Skeletal muscle satellite cell (primary cell): Measurements from ENCODE around the gene TBC1D5.

ENCODE experiments used
- H3K27me3 ChIP-seq: 2 replicates; pipeline ENCODE4 v1.7.0; 2013; ENCODE audit warnings: low read length; ENCODE audit not compliant: control insufficient read depth, insufficient read depth
- H3K36me3 ChIP-seq: 2 replicates; pipeline ENCODE4 v1.7.0; 2013; ENCODE audit warnings: mild to moderate bottlenecking, control low read depth, low read length; ENCODE audit not compliant: insufficient read depth
- H3K4me1 ChIP-seq: 2 replicates; pipeline ENCODE4 v1.7.0; 2013; ENCODE audit warnings: low read length; ENCODE audit not compliant: control insufficient read depth, insufficient read depth
- H3K4me2 ChIP-seq: 2 replicates; pipeline ENCODE4 v1.7.0; 2013; ENCODE audit warnings: mild to moderate bottlenecking, low read length
- H3K4me3 ChIP-seq: 2 replicates; pipeline ENCODE4 v1.7.0; 2013; ENCODE audit warnings: low read length
- H3K9ac ChIP-seq: 2 replicates; pipeline ENCODE4 v1.7.0; 2013; ENCODE audit warnings: mild to moderate bottlenecking, low read depth, low read length, moderate library complexity
- H3K9me3 ChIP-seq: replicated peaks from 2 replicates; pipeline ENCODE4 v1.7.0; 2013; ENCODE audit warnings: mild to moderate bottlenecking, control low read depth, low read length

The TBC1D5 gene

GRCh38 chr3:17583530-17583929 lies 158.9 kb downstream of the TBC1D5 start:
- H3K4me2 ChIP-seq = no peak overlapping the region
- no peaks in the 10 kb centered on the region for H3K4me1 ChIP-seq
- no peaks in the 10 kb centered on the region for H3K36me3 ChIP-seq
- no peaks in the 10 kb centered on the region for H3K27me3 ChIP-seq
- H3K4me3 ChIP-seq = no peak overlapping the region
- no peaks in the 10 kb centered on the region for H3K9me3 ChIP-seq
- no peak overlapping the region for H3K9ac ChIP-seq

GRCh38 chr3:17581421-17582080 lies 160.9 kb downstream of the TBC1D5 start:
- Histone ChIP-seq H3K4me3 (no peak overlapping the region), H3K9ac (no peak overlapping the region), H3K4me2 (no peak overlapping the region), H3K27me3 (no peaks in the 10 kb centered on the region), H3K4me1 (peaks cover 4% of the 10 kb centered on the region), H3K9me3 (no peaks in the 10 kb centered on the region), H3K36me3 (no peaks in the 10 kb centered on the region)

GRCh38 chr3:17580901-17581300 lies 161.5 kb downstream of the TBC1D5 start:
- H3K4me1 ChIP-seq = peaks cover 4% of the 10 kb centered on the region
- H3K27me3 ChIP-seq = no peaks in the 10 kb centered on the region
- H3K36me3 ChIP-seq = no peaks in the 10 kb centered on the region
- no peaks in the 10 kb centered on the region for H3K9me3 ChIP-seq
- no peak overlapping the region for H3K9ac ChIP-seq
- no peak overlapping the region for H3K4me3 ChIP-seq
- no peak overlapping the region for H3K4me2 ChIP-seq

GRCh38 chr3:17579289-17580031 lies 163.0 kb downstream of the TBC1D5 start:
- Histone ChIP-seq H3K27me3 (no peaks in the 10 kb centered on the region), H3K4me1 (peaks cover 4% of the 10 kb centered on the region), H3K4me2 (no peak overlapping the region), H3K9ac (no peak overlapping the region), H3K36me3 (no peaks in the 10 kb centered on the region), H3K4me3 (no peak overlapping the region), H3K9me3 (no peaks in the 10 kb centered on the region)

GRCh38 chr3:17577796-17578520 lies 164.5 kb downstream of the TBC1D5 start:
- Histone ChIP-seq H3K27me3 (no peaks in the 10 kb centered on the region), H3K4me2 (no peak overlapping the region), H3K4me1 (peaks cover 4% of the 10 kb centered on the region), H3K9me3 (no peaks in the 10 kb centered on the region), H3K36me3 (no peaks in the 10 kb centered on the region), H3K4me3 (no peak overlapping the region), H3K9ac (no peak overlapping the region)

GRCh38 chr3:17573396-17573795 lies 169.0 kb downstream of the TBC1D5 start:
- no peak overlapping the region for H3K9ac ChIP-seq
- no peaks in the 10 kb centered on the region for H3K9me3 ChIP-seq
- no peak overlapping the region for H3K4me2 ChIP-seq
- H3K27me3 ChIP-seq = no peaks in the 10 kb centered on the region
- no peaks in the 10 kb centered on the region for H3K36me3 ChIP-seq
- peaks cover 4% of the 10 kb centered on the region for H3K4me1 ChIP-seq
- H3K4me3 ChIP-seq = no peak overlapping the region

- H3K4me2 ChIP-seq = no peak overlapping the region
- H3K4me1 ChIP-seq = no peaks in the 10 kb centered on the region
- no peak overlapping the region for H3K9ac ChIP-seq
- no peak overlapping the region for H3K4me3 ChIP-seq
- no peaks in the 10 kb centered on the region for H3K27me3 ChIP-seq
- no peaks in the 10 kb centered on the region for H3K36me3 ChIP-seq
- H3K9me3 ChIP-seq = no peaks in the 10 kb centered on the region
Observed at GRCh38 chr3:17571686-17572085, 170.7 kb downstream of the TBC1D5 start.

- no peaks in the 10 kb centered on the region for H3K36me3 ChIP-seq
- H3K4me1 ChIP-seq = no peaks in the 10 kb centered on the region
- H3K9me3 ChIP-seq = no peaks in the 10 kb centered on the region
- H3K27me3 ChIP-seq = no peaks in the 10 kb centered on the region
- no peak overlapping the region for H3K4me3 ChIP-seq
- no peak overlapping the region for H3K4me2 ChIP-seq
- H3K9ac ChIP-seq = no peak overlapping the region
Observed at GRCh38 chr3:17562845-17563244, 179.6 kb downstream of the TBC1D5 start.

GRCh38 chr3:17558565-17558964 lies 183.9 kb downstream of the TBC1D5 start:
- no peak overlapping the region for H3K9ac ChIP-seq
- no peak overlapping the region for H3K4me2 ChIP-seq
- H3K4me1 ChIP-seq = no peaks in the 10 kb centered on the region
- no peak overlapping the region for H3K4me3 ChIP-seq
- H3K9me3 ChIP-seq = no peaks in the 10 kb centered on the region
- H3K36me3 ChIP-seq = no peaks in the 10 kb centered on the region
- no peaks in the 10 kb centered on the region for H3K27me3 ChIP-seq

GRCh38 chr3:17557749-17558463 lies 184.5 kb downstream of the TBC1D5 start:
- Histone ChIP-seq H3K4me3 (no peak overlapping the region), H3K36me3 (no peaks in the 10 kb centered on the region), H3K9me3 (no peaks in the 10 kb centered on the region)

GRCh38 chr3:17555525-17555924 lies 186.9 kb downstream of the TBC1D5 start:
- H3K4me2 ChIP-seq = no peak overlapping the region
- H3K36me3 ChIP-seq = no peaks in the 10 kb centered on the region
- no peak overlapping the region for H3K4me3 ChIP-seq
- no peaks in the 10 kb centered on the region for H3K9me3 ChIP-seq
- H3K4me1 ChIP-seq = no peaks in the 10 kb centered on the region
- H3K27me3 ChIP-seq = no peaks in the 10 kb centered on the region
- no peak overlapping the region for H3K9ac ChIP-seq

More at GRCh38 chr3:17557749-17558463, 184.5 kb downstream of the TBC1D5 start:
- Histone ChIP-seq H3K4me2 (no peak overlapping the region), H3K4me1 (no peaks in the 10 kb centered on the region), H3K9ac (no peak overlapping the region), H3K27me3 (no peaks in the 10 kb centered on the region)
